Neural cell (in vitro differentiated cells): ENCODE results near the gene SERPINE2.

Experiments
- CTCF ChIP-seq: fragments of 450-650 bp; IDR thresholded peaks from 2 replicates; pipeline ENCODE4 v1.5.1; 2014; ENCODE audit warnings: antibody characterized with exemption, mild to moderate bottlenecking, moderate library complexity; ENCODE audit not compliant: poor library complexity, severe bottlenecking
- EP300 ChIP-seq: fragments of 450-650 bp; conservative IDR thresholded peaks from 2 replicates; pipeline ENCODE4 v1.6.1; 2014; ENCODE audit warnings: antibody characterized with exemption, mild to moderate bottlenecking, moderate library complexity; ENCODE audit not compliant: poor library complexity, severe bottlenecking
- EZH2 ChIP-seq: fragments of 200-600, 300-800 bp; shearing (Covaris generic), sonication (generic); IDR thresholded peaks from 2 replicates; pipeline ENCODE4 v1.6.1; 2014; ENCODE audit warnings: antibody characterized with exemption, low read length, borderline replicate concordance, mild to moderate bottlenecking; ENCODE audit not compliant: insufficient read depth, poor library complexity, severe bottlenecking
- MXI1 ChIP-seq: fragments of 450-650 bp; conservative IDR thresholded peaks from 2 replicates; pipeline ENCODE4 v1.6.1; 2014; ENCODE audit warnings: antibody characterized with exemption, mild to moderate bottlenecking; ENCODE audit not compliant: poor library complexity, severe bottlenecking
- POLR2AphosphoS5 ChIP-seq: IDR thresholded peaks from 2 replicates; pipeline ENCODE4 v1.6.1; 2012
- RAD21 ChIP-seq: fragments of 450-650 bp; conservative IDR thresholded peaks from 2 replicates; pipeline ENCODE4 v1.6.1; 2014; ENCODE audit warnings: antibody characterized with exemption, mild to moderate bottlenecking, moderate library complexity
- REST ChIP-seq: IDR thresholded peaks from 2 replicates; pipeline ENCODE4 v1.6.1; 2012; ENCODE audit warnings: borderline replicate concordance
- TAF1 ChIP-seq: IDR thresholded peaks from 2 replicates; pipeline ENCODE4 v1.6.1; 2012; ENCODE audit warnings: low read depth

GRCh38 chr2:224083638-224084037, 44.6 kb upstream of the SERPINE2 start:
- no peak for TF ChIP-seq EP300
- no peak for TF ChIP-seq TAF1
- TF ChIP-seq CTCF: no peak
- no peak for TF ChIP-seq RAD21
- no peak for TF ChIP-seq POLR2AphosphoS5
- TF ChIP-seq REST: no peak
- no peak for TF ChIP-seq EZH2
- no peak for TF ChIP-seq MXI1
